Stimulated activated CD8-positive, alpha-beta memory T cell treated with anti-CD3 and anti-CD28 coated beads, Interleukin-2, amount 100 ng/mL, for 1 hour (primary cell): ENCODE measurements around the gene SUMO1.

Experiments
- DNase-seq, 2 donors: peaks; one replicate each; pipeline ENCODE4 v3.0.0-alpha.2; 2020; ENCODE audit warnings: low read depth in 2 of 2

SUMO1 gene

GRCh38 chr2:202201220-202202160 lies 36.9 kb downstream of the SUMO1 start:
- DNase-seq: no peak

DNA sequence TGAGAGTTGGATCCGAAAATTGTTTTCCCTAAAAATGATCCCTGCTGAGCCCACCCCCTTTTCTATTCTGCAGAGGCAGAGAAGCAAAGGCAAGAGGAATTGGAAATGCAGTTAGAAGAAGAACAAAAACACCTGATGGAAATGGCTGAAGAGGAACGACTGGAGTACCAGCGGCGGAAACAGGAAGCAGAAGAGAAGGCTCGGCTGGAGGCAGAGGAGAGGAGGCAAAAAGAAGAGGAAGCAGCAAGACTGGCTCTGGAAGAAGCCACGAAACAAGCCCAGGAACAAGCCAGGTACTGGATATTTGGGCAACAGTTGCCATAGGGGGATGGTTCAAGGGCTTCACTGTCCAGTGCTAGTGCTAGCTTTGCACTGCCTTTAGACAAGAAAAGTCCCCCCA lies 41.7 kb downstream of the SUMO1 start:
- DNase-seq: no peak

- no peak for DNase-seq
These were observed 44.0 kb downstream of the SUMO1 start for GRCh38 chr2:202194418-202194817.

- DNase-seq: no peak
These were observed 44.5 kb downstream of the SUMO1 start for GRCh38 chr2:202193881-202194353.

- no peak for DNase-seq
These were observed 45.1 kb downstream of the SUMO1 start for GRCh38 chr2:202193305-202193704.

GRCh38 chr2:202187570-202187969 lies 50.8 kb downstream of the SUMO1 start:
- DNase-seq: no peak

DNA sequence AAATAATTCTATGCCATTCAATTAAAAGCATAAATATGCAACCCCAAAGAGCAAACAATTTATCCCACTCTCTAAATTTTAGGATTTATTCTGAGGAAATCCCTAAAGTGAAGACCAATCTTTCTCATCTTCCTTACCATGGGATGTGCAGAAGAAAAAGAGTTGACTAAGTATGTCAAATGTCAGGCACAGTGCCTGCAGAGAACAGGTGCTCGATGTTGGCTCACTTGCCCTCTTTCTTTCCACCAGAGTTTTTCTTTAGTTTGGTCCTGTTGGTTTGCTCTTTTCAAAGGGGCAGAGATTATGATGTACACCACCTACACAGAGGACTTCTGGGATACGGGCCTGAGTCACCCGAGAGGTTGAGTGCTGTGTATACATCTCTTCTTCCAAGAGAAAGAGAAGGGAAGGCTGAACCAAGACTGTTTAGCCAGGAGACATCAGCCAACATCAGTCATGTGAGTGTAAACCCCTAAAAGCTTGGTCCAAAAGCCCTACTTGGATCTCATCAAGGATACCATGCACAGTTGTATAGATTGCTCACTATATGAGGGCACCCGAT lies 51.7 kb downstream of the SUMO1 start:
- DNase-seq: no peak

DNA sequence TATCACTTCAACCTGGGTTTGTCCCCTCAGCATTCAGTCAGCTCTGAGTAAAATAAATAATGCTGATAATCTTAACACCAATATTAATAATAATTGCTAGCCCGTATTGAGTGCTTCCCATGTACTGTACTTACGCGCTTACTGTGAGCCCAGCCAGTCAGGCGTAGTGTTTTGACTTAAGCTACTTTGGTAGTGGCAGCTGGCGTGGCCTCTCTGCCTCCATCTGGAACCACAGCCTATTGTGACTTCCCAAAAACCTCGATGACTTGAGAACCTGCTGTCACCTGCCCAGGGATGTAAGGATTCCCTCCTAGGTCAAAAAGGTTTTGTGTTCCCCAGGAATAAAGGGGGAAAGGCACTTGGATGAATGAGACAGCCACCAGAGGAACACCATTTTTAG lies 53.2 kb downstream of the SUMO1 start:
- no peak for DNase-seq

GRCh38 chr2:202184557-202184956 lies 53.8 kb downstream of the SUMO1 start:
- no peak for DNase-seq

- DNase-seq: peak in 1 of 2 donors; percentile 7
These were observed 59.9 kb downstream of the SUMO1 start for GRCh38 chr2:202178346-202178958.

- DNase-seq: no peak
These were observed 65.8 kb downstream of the SUMO1 start for GRCh38 chr2:202172439-202173211.

DNA sequence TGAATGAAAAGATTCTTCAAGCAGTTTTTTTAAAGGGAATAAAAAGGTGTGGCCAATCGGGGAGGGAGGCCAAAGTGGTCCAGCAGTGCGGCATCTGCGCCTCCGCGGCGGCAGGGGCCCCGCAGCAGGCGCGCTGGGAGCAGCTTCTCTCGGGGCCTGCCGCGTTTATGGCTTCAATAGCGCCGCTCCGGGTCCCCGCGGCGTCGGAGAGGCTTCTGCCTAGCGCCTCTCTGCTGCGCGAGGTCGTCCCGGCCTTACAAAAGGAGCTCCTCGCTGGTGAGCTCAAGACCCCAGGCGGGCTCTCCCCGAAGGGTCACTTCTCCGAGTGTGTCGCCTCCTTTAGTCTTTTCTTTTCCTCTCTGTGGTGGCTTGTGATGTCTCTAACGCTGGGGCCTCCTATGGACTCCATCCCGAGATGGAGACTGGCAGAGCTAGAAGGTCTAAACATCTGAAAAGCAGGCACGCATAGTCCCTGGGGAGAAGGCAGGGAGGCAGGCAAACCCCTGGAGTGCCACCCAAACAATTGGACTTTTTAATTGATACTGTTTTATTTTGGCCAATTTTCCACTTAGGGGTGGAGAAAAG lies 67.1 kb downstream of the SUMO1 start:
- DNase-seq: no peak

DNA sequence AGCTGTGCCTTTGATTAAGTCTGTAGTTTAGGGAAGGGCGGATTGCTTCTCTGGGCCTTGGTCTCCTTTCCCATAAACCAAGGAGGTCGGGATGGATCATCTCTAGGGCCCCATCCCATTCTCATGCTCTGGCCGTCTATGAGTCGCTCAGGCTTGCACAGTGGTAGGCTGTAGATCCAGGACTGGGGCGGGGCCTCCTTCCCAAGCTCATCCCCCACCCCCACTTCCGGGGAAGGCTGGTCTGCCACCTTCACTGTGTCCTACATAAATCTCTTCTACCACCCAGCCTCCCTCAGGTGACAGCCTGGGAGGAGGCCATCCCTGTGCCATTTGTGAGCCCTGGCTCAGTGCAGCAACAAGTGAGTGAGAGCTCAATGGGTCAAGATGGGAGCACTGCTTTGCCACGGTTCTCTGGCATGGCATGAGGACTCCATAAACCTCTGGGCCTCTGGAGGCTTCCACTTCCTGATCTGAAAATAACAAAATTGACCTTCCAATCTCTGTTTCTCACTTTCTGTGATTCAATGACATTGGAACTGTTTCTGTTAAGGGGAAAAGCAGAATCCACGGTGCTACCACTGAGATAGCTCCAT lies 68.5 kb downstream of the SUMO1 start:
- DNase-seq: no peak

- DNase-seq: no peak
These were observed 69.3 kb downstream of the SUMO1 start for GRCh38 chr2:202169131-202169530.

DNA sequence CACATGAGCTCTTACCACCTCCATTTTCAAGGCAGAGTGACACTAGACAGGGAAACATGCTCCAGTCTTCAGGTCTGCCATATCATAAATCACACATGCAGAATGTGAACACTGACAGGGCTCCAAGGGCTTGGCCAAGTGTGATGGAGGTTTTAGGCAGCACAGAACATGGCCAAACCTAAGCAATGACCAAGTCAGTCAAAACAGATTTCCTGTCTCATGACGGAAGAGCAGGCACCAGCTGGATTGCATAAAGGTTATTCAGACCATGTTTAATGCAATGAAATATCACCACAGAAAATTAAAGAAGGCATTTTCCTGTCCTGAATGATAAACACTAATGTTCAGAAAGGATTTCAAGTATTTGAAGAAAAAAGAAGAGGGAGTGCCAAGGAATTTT lies 72.5 kb downstream of the SUMO1 start:
- DNase-seq: no peak

DNA sequence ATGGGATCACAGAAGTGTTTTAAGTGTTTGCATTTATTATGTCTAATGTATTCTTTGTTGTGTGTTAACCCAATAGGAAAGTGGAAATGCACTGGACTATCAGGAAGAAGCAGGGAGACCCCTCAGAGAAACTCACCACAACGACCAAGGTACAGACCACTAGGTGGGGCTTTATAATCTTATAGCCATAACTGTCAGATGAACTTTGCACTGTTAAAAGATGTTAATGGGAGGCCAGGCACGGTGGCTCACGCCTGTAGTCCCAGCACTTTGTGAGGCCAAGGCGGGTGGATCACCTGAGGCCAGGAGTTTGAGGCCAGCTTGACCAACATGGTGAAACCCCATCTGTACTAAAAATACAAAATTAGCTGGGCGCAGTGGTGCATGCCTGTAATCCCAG lies 73.2 kb downstream of the SUMO1 start:
- no peak for DNase-seq

DNA sequence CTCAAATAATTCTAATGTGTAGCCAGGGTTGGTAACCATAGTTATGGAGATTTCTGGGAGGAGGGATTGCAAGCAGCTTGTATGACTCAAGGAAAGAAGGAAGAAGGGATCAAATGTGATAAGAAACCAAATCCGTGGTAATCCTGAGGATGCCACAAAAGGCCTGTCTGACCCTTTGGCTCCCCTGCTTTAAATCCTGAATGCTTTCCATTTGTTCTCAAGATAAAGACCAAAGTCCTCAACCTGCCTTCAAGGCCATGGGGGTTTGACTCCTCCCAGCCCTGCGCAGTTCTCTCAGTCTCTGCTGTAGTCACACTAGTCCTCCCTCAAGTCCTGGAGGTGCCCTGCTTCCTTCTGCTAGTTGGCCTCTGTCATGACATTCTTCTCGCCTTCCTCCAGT lies 74.0 kb downstream of the SUMO1 start:
- no peak for DNase-seq

GRCh38 chr2:202161151-202161835 lies 77.1 kb downstream of the SUMO1 start:
- no peak for DNase-seq

DNA sequence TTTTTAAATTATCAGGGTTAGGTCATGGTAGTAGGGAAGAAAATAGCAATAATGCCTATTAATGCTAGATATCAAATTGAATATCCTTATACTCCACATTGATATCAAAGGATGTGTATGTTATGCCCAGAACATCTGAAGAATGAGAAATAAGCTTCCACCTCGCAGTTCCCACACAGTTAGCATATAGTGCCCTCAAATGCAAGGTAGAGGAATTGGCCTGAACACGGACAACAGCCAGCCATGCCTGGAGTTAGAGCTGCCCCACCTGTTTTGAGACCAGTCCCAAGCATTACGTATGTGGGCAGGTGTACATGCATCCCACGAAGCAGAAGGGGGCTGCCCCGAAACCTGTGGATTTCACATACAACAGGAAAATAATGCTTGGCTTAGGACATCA lies 79.6 kb downstream of the SUMO1 start:
- no peak for DNase-seq

GRCh38 chr2:202157211-202157990 lies 81.0 kb downstream of the SUMO1 start:
- no peak for DNase-seq
